ENCODE measurements around the gene EFCAB14.

Gene EFCAB14

DNA sequence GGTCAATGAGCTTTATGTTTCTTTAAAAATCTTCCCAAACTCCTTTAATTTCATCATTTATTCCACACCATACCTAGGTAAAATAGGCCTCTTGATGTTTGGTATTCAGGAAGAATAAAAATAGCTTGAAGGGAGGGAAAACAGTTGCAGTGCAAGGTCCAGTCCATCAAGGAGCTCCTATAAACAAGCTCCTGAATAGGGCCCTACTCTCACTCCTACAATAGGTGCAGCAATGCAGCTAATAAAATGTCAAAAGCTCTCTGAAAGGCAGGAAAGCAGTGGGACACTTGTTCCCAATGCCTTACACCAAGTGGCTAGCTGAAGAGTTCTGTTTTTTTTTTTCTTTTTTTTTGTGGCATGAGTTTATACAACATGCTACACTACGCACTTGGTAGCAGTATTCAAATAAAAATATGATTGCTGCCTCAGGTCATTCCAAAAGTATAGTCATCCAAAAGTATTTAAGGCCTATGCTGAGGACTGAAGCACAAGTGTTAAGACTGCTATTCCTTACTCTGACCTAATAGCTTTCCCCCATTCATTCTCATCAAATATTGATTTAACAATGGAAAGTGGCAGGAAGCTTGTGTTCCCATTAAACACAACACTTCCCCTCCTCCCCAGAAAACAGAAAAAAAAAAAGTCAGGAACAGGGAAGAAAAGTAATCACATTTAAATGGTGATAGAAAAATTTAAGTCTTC lies 37.4 kb downstream of the EFCAB14 start:
- TF ChIP-seq REST (IDR thresholded peaks at IDR 0.05; ENCODE audit: insufficient read depth in 1 of 2, low read depth in 2 of 2, low read length in 2 of 2): no peak

GRCh38 chr1:46679789-46680573 lies 38.9 kb downstream of the EFCAB14 start:
- TF ChIP-seq REST (IDR thresholded peaks at IDR 0.05; ENCODE audit: insufficient read depth in 1 of 2, low read depth in 2 of 2, low read length in 2 of 2) (no peak), POLR2AphosphoS5 (IDR thresholded peaks at IDR 0.05; ENCODE audit: low read depth, low read length) (no peak), SIN3A (IDR thresholded peaks at IDR 0.05; ENCODE audit: borderline replicate concordance, insufficient read depth, low read length) (no peak), FOXP2 (optimal IDR thresholded peaks at IDR 0.05; ENCODE audit: borderline replicate concordance, extremely low read depth, extremely low read length, insufficient read depth) (no peak), TAF1 (IDR thresholded peaks at IDR 0.05; ENCODE audit: borderline replicate concordance, insufficient read depth, low read length) (no peak)

DNA sequence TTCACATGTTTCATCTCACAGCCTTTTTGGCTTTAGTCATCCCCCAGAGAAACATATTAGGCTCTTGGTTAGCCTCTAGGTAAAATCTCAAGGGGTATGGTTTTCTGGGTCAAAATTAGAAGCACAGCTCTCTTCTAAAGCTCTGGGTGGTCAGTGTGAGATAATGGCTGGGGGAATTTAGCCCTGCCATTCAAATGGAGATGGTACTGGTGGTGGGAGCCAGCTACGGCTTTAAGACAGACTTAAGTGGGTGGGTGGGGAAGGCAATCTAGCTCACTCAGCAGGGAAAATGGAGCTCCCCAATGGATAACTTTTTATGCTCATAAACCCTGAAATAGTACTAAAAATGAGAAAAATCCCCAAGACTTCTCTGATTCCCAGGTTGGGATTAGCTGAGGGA lies 41.6 kb downstream of the EFCAB14 start:
- TF ChIP-seq FOXP2 (optimal IDR thresholded peaks at IDR 0.05; ENCODE audit: borderline replicate concordance, extremely low read depth, extremely low read length, insufficient read depth): no peak
- no peak for TF ChIP-seq REST (IDR thresholded peaks at IDR 0.05; ENCODE audit: insufficient read depth in 1 of 2, low read depth in 2 of 2, low read length in 2 of 2)
- no peak for TF ChIP-seq TAF1 (IDR thresholded peaks at IDR 0.05; ENCODE audit: borderline replicate concordance, insufficient read depth, low read length)
- no peak for TF ChIP-seq SIN3A (IDR thresholded peaks at IDR 0.05; ENCODE audit: borderline replicate concordance, insufficient read depth, low read length)
- TF ChIP-seq POLR2AphosphoS5 (IDR thresholded peaks at IDR 0.05; ENCODE audit: low read depth, low read length): no peak

DNA sequence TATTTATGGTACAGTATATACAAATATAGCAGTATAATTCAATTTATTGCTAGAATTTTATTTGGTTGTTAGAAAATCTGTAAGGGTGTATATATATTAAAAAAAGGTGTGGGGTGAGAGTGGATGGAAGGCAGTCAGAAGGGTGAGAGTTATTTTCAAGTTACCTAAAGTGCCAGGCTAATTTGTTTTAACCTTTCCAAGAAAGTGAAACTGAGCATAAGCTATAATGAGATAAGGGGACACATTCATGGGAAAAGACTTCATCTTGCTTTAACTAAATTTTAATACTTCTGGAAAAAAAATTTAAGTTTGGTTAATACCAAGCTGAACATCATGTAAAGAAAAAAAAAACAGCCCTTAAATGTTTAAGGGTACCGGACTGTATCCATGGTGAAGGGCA lies 42.4 kb downstream of the EFCAB14 start:
- TF ChIP-seq POLR2AphosphoS5 (IDR thresholded peaks at IDR 0.05; ENCODE audit: low read depth, low read length) (no peak), REST (IDR thresholded peaks at IDR 0.05; ENCODE audit: insufficient read depth in 1 of 2, low read depth in 2 of 2, low read length in 2 of 2) (no peak), SIN3A (IDR thresholded peaks at IDR 0.05; ENCODE audit: borderline replicate concordance, insufficient read depth, low read length) (no peak), FOXP2 (optimal IDR thresholded peaks at IDR 0.05; ENCODE audit: borderline replicate concordance, extremely low read depth, extremely low read length, insufficient read depth) (no peak), TAF1 (IDR thresholded peaks at IDR 0.05; ENCODE audit: borderline replicate concordance, insufficient read depth, low read length) (no peak)

All from PFSK-1 (cell line).